Thoracic aorta (tissue), 2 donors: Measurements from ENCODE around the gene CGB8. TPM values are rescaled to one million over a fixed set of nuclear protein-coding genes. Genes with fewer than 3 reads are reported as not detected.
A peak's percentile ranks its signal among the peaks of the same experiment; 100 is the strongest.

Experiments
- ATAC-seq: fragments of 150-250 bp; one replicate; pipeline ENCODE4 v1.8.0; 2017; ENCODE audit warnings: low read depth; ENCODE audit not compliant: insufficient number of reproducible peaks, low FRiP score
- DNase-seq: peaks from one replicate; pipeline ENCODE4 v3.0.0-alpha.2; 2020; ENCODE audit warnings: low spot score
- H3K27ac ChIP-seq, 2 donors: fragments of 200-600 bp; sonication (generic); 1 replicate in 1 of 2; 2 replicates in 1 of 2; pipeline ENCODE4 v1.5.1; 2016; ENCODE audit warnings: mild to moderate bottlenecking in 2 of 2, moderate library complexity in 2 of 2
- H3K27me3 ChIP-seq: fragments of 200-600 bp; sonication (generic); replicated peaks from 2 replicates; pipeline ENCODE4 v1.6.0; 2016; ENCODE audit warnings: mild to moderate bottlenecking; ENCODE audit not compliant: insufficient read depth
- H3K36me3 ChIP-seq: fragments of 200-600 bp; sonication (generic); one replicate; pipeline ENCODE4 v1.5.1; 2016
- H3K4me1 ChIP-seq, 2 donors: fragments of 200-600 bp; sonication (generic); 1 replicate in 1 of 2; 2 replicates in 1 of 2; pipeline versions ENCODE4 v1.5.1 to v1.6.0; 2016; ENCODE audit warnings: low read depth in 2 of 2, mild to moderate bottlenecking in 1 of 2; ENCODE audit not compliant: control insufficient read depth in 1 of 2
- H3K4me3 ChIP-seq: fragments of 200-600 bp; sonication (generic); 2 replicates; pipeline ENCODE4 v1.5.1; 2016; ENCODE audit warnings: mild to moderate bottlenecking
- H3K9me3 ChIP-seq: fragments of 200-600 bp; sonication (generic); 2 replicates; pipeline ENCODE4 v1.5.1; 2016
- CTCF ChIP-seq: fragments of 200-600 bp; sonication (generic); IDR thresholded peaks from one replicate; pipeline ENCODE4 v1.5.1; 2019; ENCODE audit warnings: antibody characterized with exemption
- total RNA-seq, 2 donors: library from RNA; depleted of rRNA; stranded (reverse); fragments of >200 nt; gene quantifications; one replicate each; pipeline versions ENCODE4 v1.1.0 to v1.2.3, GENCODE V29; 2016

Gene CGB8
- total RNA-seq, 2 donors from 2014 or later = not detected

GRCh38 chr19:49086296-49086695 lies 37.4 kb upstream of the CGB8 start:
- ATAC-seq = no peak
- Histone ChIP-seq H3K9me3 (no peaks in the 10 kb centered on the region), H3K4me1 (peaks cover 18 to 25% of the 10 kb centered on the region in 2 donors), H3K4me3 (peak overlapping the region; percentile 88), H3K27me3 (no peaks in the 10 kb centered on the region), H3K27ac (no peak overlapping the region), H3K36me3 (peaks cover 23% of the 10 kb centered on the region)
- no peak for DNase-seq
- TF ChIP-seq CTCF = no peak

DNA sequence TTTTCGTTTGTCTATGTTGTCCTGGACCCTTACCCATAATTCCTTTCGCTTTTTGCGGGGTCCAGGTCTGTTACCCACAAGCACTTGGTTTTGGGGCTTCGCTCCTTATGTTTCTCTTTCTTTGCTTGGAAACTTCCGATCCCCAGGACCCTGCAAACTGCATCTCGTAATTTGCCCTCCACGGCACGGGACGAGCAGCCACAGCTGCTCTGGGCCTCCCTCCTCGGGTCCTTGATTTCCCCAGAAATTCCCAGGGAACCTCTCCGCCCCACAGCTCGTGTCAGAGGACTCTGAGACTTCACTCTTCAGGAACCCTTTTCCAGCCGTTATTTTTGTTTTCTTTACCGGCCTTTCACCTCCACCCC lies 36.9 kb upstream of the CGB8 start:
- Histone ChIP-seq H3K27me3 (no peaks in the 10 kb centered on the region), H3K4me1 (peaks cover 18 to 25% of the 10 kb centered on the region in 2 donors), H3K9me3 (no peaks in the 10 kb centered on the region), H3K4me3 (peak overlapping the region; percentile 88), H3K36me3 (peaks cover 18% of the 10 kb centered on the region), H3K27ac (peak overlapping the region; percentile 72 to 74)
- no peak for TF ChIP-seq CTCF
- no peak for DNase-seq
- no peak for ATAC-seq

- H3K27me3 ChIP-seq = no peaks in the 10 kb centered on the region
- TF ChIP-seq CTCF = no peak
- peak within 1 kb of the TSS; percentile 88 for H3K4me3 ChIP-seq
- ATAC-seq = peak; percentile 96
- no peaks in the 10 kb centered on the region for H3K9me3 ChIP-seq
- peak; percentile 91 for DNase-seq
- H3K4me1 ChIP-seq = peaks cover 18 to 25% of the 10 kb centered on the region in 2 donors
- H3K36me3 ChIP-seq = peaks cover 12% of the 10 kb centered on the region
- peak within 1 kb of the TSS; percentile 72 to 74 for H3K27ac ChIP-seq
These were observed 36.3 kb upstream of the CGB8 start, which contains the start of gene SNRNP70 for GRCh38 chr19:49085020-49085867. TSS of gene SNRNP70 (plus strand) at chr19:49085451. CDS start at chr19:49086415, 964 bp downstream.

- TF ChIP-seq CTCF = no peak
- H3K36me3 ChIP-seq = peaks cover 11% of the 10 kb centered on the region
- peak overlapping the region; percentile 69 to 72 for H3K27ac ChIP-seq
- peaks cover 18 to 25% of the 10 kb centered on the region in 2 donors for H3K4me1 ChIP-seq
- no peak for ATAC-seq
- DNase-seq = no peak
- H3K27me3 ChIP-seq = no peaks in the 10 kb centered on the region
- H3K9me3 ChIP-seq = no peaks in the 10 kb centered on the region
- peak overlapping the region; percentile 88 for H3K4me3 ChIP-seq
These were observed 35.5 kb upstream of the CGB8 start for GRCh38 chr19:49084206-49085019.

- no peak for ATAC-seq
These were observed 32.4 kb upstream of the CGB8 start for GRCh38 chr19:49081273-49081672.

More at GRCh38 chr19:49081273-49081672, 32.4 kb upstream of the CGB8 start:
- Histone ChIP-seq H3K4me3 (no peak overlapping the region), H3K27me3 (no peaks in the 10 kb centered on the region), H3K4me1 (peaks cover 3 to 9% of the 10 kb centered on the region in 2 donors), H3K27ac (no peak overlapping the region), H3K36me3 (no peaks in the 10 kb centered on the region), H3K9me3 (no peaks in the 10 kb centered on the region)
- no peak for DNase-seq
- TF ChIP-seq CTCF = no peak
